Fibroblast of the aortic adventitia (primary cell): ENCODE measurements around the gene ATP11A. TPM values are rescaled to one million over a fixed set of nuclear protein-coding genes. Genes with fewer than 3 reads are reported as not detected.

ENCODE experiments used
- DNase-seq: peaks from one replicate; pipeline ENCODE4 v3.0.0-alpha.2; 2010; ENCODE audit warnings: low read depth
- H3K4me3 ChIP-seq: 2 replicates; pipeline ENCODE4 v1.5.1; 2011; ENCODE audit warnings: low read depth, mild to moderate bottlenecking, control low read depth, low read length, moderate library complexity
- total RNA-seq: library from RNA; depleted of rRNA; stranded (reverse); fragments of >200 nt; gene quantifications from 2 replicates; pipeline ENCODE4 v1.2.3, GENCODE V29; 2012; ENCODE audit warnings: low replicate concordance
- TF ChIP-seq, protein P1 (sequence below): IDR thresholded peaks from 2 replicates; pipeline ENCODE4 v1.5.1; 2011; ENCODE audit warnings: mild to moderate bottlenecking, low read length, control low read depth, inconsistent platforms; ENCODE audit not compliant: insufficient read depth

ATP11A gene
- total RNA-seq, 1 donor: 8.9 TPM

DNA sequence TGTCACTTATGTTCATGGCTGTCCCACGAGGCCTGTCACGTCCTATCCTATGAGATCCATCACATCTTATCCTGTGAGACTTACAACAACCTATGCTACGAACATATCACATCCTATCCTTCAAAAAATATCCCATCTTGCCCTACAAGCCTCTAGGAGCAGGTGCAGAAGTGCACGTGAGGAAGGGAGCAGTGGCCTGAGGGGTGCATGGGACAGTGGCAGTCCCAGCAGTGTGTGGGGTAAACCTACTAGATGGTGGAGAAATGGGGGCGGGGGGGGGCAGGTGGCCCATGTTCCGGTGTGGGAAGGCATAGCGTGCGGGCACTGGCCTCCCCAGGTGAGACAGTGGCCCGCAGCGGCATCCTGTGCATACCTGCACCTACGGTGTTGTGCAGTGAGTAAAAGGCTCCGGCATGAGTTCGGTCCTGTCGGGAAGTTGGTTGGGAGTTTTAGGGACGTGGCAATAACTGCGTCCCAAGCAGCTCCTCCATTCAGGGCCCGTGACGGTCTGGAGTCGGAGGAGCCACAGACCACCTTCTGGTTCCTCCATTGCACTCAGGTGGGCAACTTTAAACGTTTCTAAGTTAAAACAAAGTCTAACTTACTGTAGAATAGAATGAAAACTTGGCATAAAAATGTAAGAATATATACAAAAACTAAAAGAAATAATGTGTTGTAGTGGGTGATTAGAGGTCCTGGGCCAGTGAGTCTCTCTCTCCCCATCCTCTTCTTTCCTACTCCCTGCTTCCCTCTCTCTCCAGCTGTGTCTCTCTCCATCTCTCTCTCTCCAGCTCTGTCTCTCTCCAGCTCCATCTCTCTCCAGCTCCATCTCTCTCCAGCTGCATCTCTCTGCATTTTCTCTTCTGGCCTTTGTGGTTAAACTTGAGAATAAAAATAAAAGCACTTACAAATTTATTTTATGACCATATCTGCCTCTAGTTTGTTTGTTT, 42.1 kb downstream of the ATP11A start:
- no peak for DNase-seq
- H3K4me3 ChIP-seq: no peak overlapping the region
- TF ChIP-seq, protein P1, sequence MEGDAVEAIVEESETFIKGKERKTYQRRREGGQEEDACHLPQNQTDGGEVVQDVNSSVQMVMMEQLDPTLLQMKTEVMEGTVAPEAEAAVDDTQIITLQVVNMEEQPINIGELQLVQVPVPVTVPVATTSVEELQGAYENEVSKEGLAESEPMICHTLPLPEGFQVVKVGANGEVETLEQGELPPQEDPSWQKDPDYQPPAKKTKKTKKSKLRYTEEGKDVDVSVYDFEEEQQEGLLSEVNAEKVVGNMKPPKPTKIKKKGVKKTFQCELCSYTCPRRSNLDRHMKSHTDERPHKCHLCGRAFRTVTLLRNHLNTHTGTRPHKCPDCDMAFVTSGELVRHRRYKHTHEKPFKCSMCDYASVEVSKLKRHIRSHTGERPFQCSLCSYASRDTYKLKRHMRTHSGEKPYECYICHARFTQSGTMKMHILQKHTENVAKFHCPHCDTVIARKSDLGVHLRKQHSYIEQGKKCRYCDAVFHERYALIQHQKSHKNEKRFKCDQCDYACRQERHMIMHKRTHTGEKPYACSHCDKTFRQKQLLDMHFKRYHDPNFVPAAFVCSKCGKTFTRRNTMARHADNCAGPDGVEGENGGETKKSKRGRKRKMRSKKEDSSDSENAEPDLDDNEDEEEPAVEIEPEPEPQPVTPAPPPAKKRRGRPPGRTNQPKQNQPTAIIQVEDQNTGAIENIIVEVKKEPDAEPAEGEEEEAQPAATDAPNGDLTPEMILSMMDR: no peak

DNA sequence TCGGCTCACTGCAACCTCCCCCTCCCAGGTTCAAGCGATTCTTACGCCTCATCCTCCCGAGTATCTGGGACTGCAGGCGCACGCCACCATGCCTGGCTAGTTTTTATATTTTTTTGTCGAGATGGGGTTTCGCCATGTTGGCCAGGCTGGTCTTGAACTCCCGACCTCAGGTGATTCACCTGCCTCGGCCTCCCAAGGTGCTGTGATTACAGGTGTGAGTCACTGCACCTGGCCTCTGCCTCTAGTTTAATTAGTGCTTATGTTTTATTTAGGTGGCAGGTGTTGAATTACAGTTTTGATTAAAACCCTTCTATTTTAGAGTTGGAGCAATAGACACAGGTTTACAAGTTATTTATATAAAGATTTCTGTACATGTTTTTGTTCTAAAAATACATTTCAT, 42.8 kb downstream of the ATP11A start:
- DNase-seq: no peak
- no peak overlapping the region for H3K4me3 ChIP-seq

DNA sequence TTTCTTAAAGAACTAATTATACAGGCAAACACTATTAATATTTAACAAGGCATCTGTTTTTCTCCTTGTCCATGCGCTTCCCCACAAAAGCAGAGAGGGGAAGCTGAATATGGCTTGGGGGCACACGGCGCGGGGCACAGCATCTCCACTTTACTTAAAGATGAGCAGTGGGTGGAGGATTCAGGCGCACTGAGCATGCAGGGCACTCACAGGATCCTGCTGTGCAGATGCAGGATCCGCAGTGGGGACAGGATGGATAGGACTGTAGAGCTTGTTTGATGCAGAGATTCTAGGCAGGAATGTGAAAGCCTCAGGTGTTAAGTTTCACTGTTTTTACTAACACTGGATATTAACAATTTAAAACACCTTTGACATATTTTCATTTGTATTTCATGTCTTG, 43.3 kb downstream of the ATP11A start:
- no peak for DNase-seq
- no peak overlapping the region for H3K4me3 ChIP-seq
- TF ChIP-seq, protein P1: no peak

More for the DNA sequence above, 42.8 kb downstream of the ATP11A start:
- TF ChIP-seq, protein P1: no peak

DNA sequence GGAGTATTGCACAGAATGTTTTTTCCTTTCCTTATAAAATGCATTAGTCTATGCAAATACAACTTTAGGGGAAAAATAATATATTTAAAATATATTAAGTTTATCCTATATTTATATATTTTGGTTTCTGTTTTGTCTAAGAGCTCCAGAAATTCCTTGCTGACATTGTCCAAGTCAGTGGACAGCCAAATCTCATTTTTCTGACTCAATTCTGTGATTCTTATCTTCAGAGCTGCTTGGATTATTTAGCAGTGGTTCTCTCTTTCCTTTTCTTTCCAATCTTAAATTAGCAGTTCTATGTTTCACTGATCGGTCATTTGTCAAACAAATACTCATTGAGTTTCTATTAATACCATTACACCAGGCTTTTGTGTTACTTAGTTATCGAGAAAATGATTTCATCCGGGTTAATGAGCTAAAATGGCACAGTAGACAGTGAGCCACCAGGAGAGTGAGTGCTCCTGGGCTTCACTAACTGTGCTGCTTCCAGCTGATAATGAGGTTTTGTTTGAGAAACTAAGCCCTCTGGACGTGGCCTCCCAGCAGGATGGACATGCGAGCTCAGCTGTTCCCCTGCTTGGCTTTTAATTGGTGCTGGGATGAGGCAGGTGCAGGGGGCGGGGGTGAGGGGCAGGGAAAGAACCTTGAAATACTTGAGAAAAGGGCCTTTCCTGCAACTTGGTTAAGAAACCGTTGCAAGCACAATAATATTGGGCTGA, 44.0 kb downstream of the ATP11A start:
- peak; percentile 54 for DNase-seq

DNA sequence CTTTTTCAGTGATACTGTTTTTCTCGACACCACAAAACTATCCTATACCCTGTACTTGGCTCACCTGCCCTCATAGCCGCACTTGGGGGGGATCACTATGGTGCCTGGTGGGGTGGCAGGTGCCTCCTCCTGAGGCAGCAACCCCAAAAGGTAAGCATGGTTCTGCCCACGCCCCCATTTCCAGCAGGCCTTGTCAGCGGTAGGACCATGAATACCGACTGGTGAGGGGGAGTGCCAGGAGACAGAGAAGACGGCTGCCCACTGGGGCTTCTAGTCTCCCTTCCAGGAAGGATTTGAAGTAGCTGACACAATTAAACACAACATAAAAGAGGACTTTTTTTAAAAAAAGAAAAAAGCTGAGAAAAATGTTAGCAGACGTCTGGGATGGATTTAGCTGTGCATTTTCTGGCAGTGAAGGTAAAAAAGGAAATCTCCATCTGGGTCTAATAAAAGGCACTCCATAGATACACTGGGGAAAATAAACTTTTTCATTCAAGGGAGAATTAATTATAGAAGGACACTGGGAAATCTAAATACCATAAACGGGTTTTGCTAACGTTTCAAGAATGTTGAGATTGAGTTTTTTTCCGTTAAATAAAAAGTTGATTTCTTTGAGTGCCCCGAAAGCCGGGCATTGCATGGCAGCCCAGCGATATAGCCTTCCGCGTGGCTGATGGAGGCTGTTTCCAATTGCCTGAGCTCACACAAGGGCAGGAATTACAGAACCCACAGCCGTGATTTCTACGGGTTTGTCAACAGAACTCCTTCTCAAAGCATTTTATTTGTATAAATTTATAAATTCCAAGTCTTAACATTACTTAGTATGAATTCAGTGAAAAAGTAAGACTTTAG, 45.1 kb downstream of the ATP11A start:
- TF ChIP-seq, protein P1: no peak
- H3K4me3 ChIP-seq: no peak overlapping the region
- DNase-seq: no peak

More for the DNA sequence above, 44.0 kb downstream of the ATP11A start:
- TF ChIP-seq, protein P1: no peak
- no peak overlapping the region for H3K4me3 ChIP-seq

DNA sequence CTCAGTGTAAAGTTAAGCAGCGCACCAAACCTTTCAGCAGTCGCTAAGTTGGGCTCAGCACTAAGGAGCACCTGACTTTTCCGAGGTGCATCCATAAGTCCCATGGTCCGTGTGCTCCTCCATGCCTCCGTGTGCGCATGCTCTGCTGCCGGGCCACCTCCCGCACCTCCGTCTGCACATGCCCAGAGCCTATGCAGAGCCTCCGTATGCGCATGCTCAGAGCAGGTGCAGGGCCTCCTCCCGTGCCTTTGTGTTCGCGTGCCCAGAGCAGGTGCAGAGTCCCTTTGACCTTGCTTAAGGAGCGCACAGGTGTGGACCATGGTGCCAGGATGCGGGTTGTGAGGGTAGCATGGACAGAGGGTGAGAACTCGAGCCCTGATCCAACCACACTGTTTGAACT, 46.0 kb downstream of the ATP11A start:
- H3K4me3 ChIP-seq: no peak overlapping the region
- TF ChIP-seq, protein P1: no peak
- no peak for DNase-seq
